Measurements from ENCODE around the gene EFNA4. TPM values are rescaled to one million over a fixed set of nuclear protein-coding genes. Genes with fewer than 3 reads are reported as not detected.

The EFNA4 gene
- total and polyA plus RNA-seq, 3 experiments from 2014 or later = 3.0 to 3.7 (median 3.4) TPM

DNA sequence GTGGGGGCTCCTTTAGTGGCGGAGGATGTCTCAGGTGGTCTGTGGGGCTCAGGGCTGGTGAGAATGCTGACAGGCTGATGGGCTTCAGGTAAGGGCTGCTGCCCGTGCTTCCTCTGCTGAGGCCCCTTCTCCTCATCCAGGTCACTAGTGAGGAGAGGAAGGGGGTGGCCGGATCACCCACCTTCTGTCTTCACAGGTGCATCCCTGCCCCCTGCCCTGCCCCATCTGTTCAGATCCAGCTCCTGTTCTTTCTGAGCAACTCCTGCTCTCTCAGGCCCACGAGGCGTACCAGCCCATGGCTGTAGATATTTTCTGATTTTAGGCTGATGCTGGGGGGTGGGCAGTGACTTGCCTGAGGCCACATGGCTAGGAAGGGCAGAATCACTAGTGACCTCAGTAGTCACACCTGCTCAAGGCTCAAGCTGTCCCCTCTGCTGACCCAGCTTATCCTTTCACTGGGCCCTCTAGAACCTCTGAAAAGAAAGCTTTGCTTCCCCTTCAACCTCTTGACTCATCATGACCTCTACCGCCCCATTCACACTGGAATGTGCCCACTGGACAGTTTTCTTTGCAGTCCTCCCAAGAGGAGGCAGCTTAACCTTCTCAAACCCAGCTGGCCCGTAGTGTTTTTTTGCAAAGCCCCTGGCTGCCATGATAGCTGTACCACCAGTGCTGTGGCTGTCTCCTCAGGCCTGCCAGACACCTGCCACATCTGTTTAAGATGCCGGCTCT, 44.8 kb upstream of the EFNA4 start:
- Mint-ChIP-seq H3K27ac (peak overlapping the region in 4 of 8 donors; percentile 32 to 76 (median 64)), H3K36me3 (peaks cover 0 to 13% (median 0%) of the 10 kb centered on the region in 3 donors), H3K4me1 (peaks cover 30 to 38% (median 37%) of the 10 kb centered on the region in 3 donors), H3K9me3 (no peaks in the 10 kb centered on the region), H3K27me3 (no peaks in the 10 kb centered on the region), H3K4me3 (peak overlapping the region in 1 of 7 donors; percentile 41)
- DNase-seq = no peak
- H3K4me1 ChIP-seq (ENCODE audit: insufficient read depth, low read length) = peaks cover 49% of the 10 kb centered on the region
- no peak overlapping the region for H3K27ac ChIP-seq (ENCODE audit: low read depth, low read length)
- POLR2A ChIA-PET = no interaction called here
- CTCF ChIA-PET = interaction anchor here (1.0 to 16.7 kb wide), 11 partner anchors 20 to 79 kb away, joined by 3 to 207 read pairs (median 22); partner anchors contain the start of genes ADAM15, CKS1B, EFNA4 and FLAD1
- H3K36me3 ChIP-seq (ENCODE audit: insufficient read depth, low read length) = peaks cover 12% of the 10 kb centered on the region
- no peaks in the 10 kb centered on the region for H3K27me3 ChIP-seq (ENCODE audit: insufficient read depth, low read length, poor library complexity, severe bottlenecking)
- H3K4me3 ChIP-seq (ENCODE audit: low read length) = no peak overlapping the region
- no peaks in the 10 kb centered on the region for H3K9me3 ChIP-seq (ENCODE audit: low read length)

DNA sequence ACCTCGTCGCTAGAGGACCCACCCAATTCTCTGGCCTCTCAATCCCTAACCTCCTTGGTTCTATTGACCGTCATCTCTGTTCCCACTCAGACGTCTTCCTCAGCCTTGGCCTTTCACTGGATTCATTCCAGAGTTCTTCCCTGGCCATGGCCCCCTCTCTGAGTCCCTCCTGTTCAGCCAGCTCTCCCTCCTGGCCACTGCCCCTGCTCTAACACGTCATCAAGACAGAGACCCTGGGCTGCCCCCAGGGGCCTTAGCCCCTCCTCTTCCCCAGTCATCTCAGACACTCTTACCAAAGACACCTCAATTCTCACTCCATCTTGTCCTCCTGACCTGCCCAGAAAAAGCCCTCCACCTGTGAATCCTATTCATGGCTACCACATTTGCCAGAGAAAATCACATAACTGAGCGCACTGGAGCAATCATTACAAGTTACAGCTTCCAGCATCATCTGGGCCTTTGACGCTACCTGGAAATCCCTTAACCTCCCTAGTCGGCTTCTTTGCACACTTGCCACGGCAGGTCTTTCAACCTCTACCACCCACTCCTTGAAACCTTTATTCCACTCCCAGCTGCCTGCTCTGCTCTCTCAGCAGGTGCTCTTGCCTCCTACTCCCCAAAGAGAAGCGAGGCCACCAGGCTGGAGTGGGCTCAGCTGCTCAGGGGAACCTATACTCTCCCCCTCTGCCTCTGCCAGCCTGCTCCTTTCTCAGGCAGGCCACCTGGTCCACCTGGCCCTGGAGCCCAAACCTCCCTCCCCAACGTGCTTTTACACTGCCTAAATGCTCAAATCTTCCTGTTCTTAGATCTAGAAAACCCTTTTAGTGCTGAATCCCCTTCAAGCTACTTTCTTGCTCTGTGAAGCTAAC, 43.9 kb upstream of the EFNA4 start:
- peaks cover 22 to 30% (median 30%) of the 10 kb centered on the region in 3 donors for H3K4me1 Mint-ChIP-seq
- peaks cover 6% of the 10 kb centered on the region for H3K36me3 ChIP-seq (ENCODE audit: insufficient read depth, low read length)
- H3K27me3 ChIP-seq (ENCODE audit: insufficient read depth, low read length, poor library complexity, severe bottlenecking) = no peaks in the 10 kb centered on the region
- peak overlapping the region in 3 of 7 donors; percentile 5 to 41 (median 13) for H3K4me3 Mint-ChIP-seq
- no peak for DNase-seq
- H3K27ac Mint-ChIP-seq = peak overlapping the region in 7 of 8 donors; percentile 47 to 82 (median 64)
- peaks cover 40% of the 10 kb centered on the region for H3K4me1 ChIP-seq (ENCODE audit: insufficient read depth, low read length)
- no peaks in the 10 kb centered on the region for H3K9me3 ChIP-seq (ENCODE audit: low read length)
- ChIA-PET CTCF (interaction anchor here (1.0 to 16.7 kb wide), 7 partner anchors 10 to 66 kb away, joined by 3 to 207 read pairs (median 42); partner anchors contain the start of genes ADAM15, CKS1B, EFNA4 and LENEP), POLR2A (no interaction called here)
- no peak overlapping the region for H3K27ac ChIP-seq (ENCODE audit: low read depth, low read length)
- H3K4me3 ChIP-seq (ENCODE audit: low read length) = no peak overlapping the region
- H3K36me3 Mint-ChIP-seq = peaks cover 0 to 8% (median 0%) of the 10 kb centered on the region in 3 donors
- H3K9me3 Mint-ChIP-seq = no peaks in the 10 kb centered on the region
- no peaks in the 10 kb centered on the region for H3K27me3 Mint-ChIP-seq

DNA sequence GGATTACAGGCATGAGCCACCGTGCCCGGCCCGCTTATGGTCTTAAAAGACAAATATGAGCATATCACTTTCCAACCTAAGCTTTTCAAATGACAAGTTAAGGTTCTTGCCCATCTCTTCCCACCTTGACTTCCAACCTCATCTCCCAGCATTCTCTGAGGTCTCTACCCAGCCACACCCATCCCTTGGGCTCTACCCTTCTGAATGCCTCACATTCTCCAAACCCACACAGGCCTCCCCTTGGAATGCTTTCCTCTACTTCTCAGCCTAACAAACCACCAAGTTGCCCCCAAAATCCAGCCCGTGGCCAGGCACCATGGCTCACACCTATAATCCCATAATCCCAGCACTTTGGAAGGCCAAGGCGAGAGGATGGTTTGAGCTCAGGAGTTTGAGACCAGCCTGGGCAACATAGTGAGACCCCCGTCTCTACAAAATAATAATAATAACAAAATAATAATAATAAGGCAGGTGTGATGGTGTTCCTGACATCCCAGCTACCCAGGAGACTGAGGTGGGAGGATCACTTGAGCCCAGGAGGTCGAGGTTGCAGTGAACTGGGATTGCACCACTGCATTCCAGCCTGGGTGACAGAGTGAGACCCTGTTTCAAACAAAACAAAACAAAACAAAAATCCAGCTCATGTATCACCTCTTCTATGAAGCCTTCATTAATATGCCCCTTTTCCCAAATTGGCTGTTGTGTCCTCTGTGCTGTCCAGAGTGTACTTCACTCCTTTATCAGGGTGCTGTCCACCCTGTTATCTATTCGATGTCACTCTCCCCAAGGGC, 41.2 kb upstream of the EFNA4 start:
- Mint-ChIP-seq H3K27ac (peak overlapping the region in 3 of 8 donors; percentile 38 to 77 (median 74)), H3K27me3 (no peaks in the 10 kb centered on the region), H3K4me1 (peaks cover 11 to 14% (median 12%) of the 10 kb centered on the region in 3 donors), H3K36me3 (no peaks in the 10 kb centered on the region), H3K4me3 (no peak overlapping the region), H3K9me3 (no peaks in the 10 kb centered on the region)
- ChIA-PET POLR2A (interaction anchor here (0.5 kb wide), 1 partner anchor 723 kb away, joined by 3 read pairs; no protein-coding TSS in a partner anchor), CTCF (interaction anchor here (0.8 to 16.7 kb wide), 5 partner anchors 14 to 63 kb away, joined by 3 to 207 read pairs (median 3); partner anchors contain the start of genes ADAM15, LENEP, PYGO2 and ZBTB7B)
- H3K36me3 ChIP-seq (ENCODE audit: insufficient read depth, low read length) = no peaks in the 10 kb centered on the region
- peaks cover 13% of the 10 kb centered on the region for H3K4me1 ChIP-seq (ENCODE audit: insufficient read depth, low read length)
- H3K27me3 ChIP-seq (ENCODE audit: insufficient read depth, low read length, poor library complexity, severe bottlenecking) = no peaks in the 10 kb centered on the region
- H3K9me3 ChIP-seq (ENCODE audit: low read length) = no peaks in the 10 kb centered on the region
- H3K4me3 ChIP-seq (ENCODE audit: low read length) = no peak overlapping the region
- H3K27ac ChIP-seq (ENCODE audit: low read depth, low read length) = no peak overlapping the region
- no peak for DNase-seq

DNA sequence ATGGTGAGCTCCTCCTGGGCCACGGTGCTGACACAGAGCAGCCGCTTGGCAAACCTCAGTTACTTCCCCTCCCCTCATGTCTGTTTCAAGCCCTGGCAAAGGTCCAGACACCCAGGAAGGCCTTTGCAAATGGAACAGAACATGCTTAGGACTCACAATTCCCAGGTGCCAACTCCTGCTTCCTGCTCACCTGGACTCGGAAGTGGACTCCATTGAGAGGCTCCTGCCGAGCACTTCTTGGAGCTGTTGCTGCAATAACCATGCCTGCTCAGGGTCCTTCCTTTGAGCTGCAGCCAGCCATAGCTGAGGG, 40.7 kb upstream of the EFNA4 start:
- Mint-ChIP-seq H3K4me3 (no peak overlapping the region), H3K27ac (no peak overlapping the region), H3K27me3 (no peaks in the 10 kb centered on the region), H3K36me3 (no peaks in the 10 kb centered on the region), H3K4me1 (peaks cover 6 to 10% (median 7%) of the 10 kb centered on the region in 3 donors), H3K9me3 (no peaks in the 10 kb centered on the region)
- Histone ChIP-seq H3K4me3 (ENCODE audit: low read length) (no peak overlapping the region), H3K27ac (ENCODE audit: low read depth, low read length) (no peak overlapping the region), H3K4me1 (ENCODE audit: insufficient read depth, low read length) (peaks cover 10% of the 10 kb centered on the region), H3K9me3 (ENCODE audit: low read length) (no peaks in the 10 kb centered on the region), H3K27me3 (ENCODE audit: insufficient read depth, low read length, poor library complexity, severe bottlenecking) (no peaks in the 10 kb centered on the region), H3K36me3 (ENCODE audit: insufficient read depth, low read length) (no peaks in the 10 kb centered on the region)
- DNase-seq = no peak
- CTCF ChIA-PET = interaction anchor here (0.9 to 16.7 kb wide), 4 partner anchors 15 to 62 kb away, joined by 3 to 207 read pairs (median 3); partner anchors contain the start of genes ADAM15, LENEP, PYGO2 and ZBTB7B
- POLR2A ChIA-PET = interaction anchor here (0.5 kb wide), 1 partner anchor 722 kb away, joined by 3 read pairs; no protein-coding TSS in a partner anchor

DNA sequence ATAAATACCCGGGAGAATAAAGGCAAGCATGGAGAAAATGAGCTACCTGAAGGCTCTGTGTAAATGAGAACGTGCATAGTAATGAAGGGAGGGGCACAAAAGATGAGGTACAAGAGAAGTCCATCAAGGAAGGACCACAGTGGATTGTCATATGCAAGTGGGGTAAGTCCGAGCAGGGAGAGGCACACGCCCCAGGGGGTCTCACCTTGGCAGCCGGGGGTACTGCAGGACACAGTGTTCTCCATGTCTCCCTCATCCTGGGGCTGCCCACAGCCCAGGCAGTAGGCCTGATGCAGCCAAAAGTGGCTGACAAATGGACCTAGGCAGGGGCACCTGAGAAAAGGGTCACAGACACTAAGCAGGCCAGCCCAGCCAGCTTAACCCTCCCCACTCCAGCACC, 39.9 kb upstream of the EFNA4 start:
- Histone ChIP-seq H3K4me1 (ENCODE audit: insufficient read depth, low read length) (peaks cover 2% of the 10 kb centered on the region), H3K27me3 (ENCODE audit: insufficient read depth, low read length, poor library complexity, severe bottlenecking) (no peaks in the 10 kb centered on the region), H3K4me3 (ENCODE audit: low read length) (no peak overlapping the region), H3K27ac (ENCODE audit: low read depth, low read length) (no peak overlapping the region), H3K9me3 (ENCODE audit: low read length) (no peaks in the 10 kb centered on the region), H3K36me3 (ENCODE audit: insufficient read depth, low read length) (no peaks in the 10 kb centered on the region)
- ChIA-PET CTCF (interaction anchor here (0.9 kb wide), 1 partner anchor 63 kb away, joined by 3 read pairs; the partner anchor contains the start of gene PYGO2), POLR2A (no interaction called here)
- H3K36me3 Mint-ChIP-seq = no peaks in the 10 kb centered on the region
- H3K27ac Mint-ChIP-seq = no peak overlapping the region
- H3K4me3 Mint-ChIP-seq = no peak overlapping the region
- DNase-seq = no peak
- no peaks in the 10 kb centered on the region for H3K9me3 Mint-ChIP-seq
- peaks cover 4 to 6% (median 5%) of the 10 kb centered on the region in 3 donors for H3K4me1 Mint-ChIP-seq
- H3K27me3 Mint-ChIP-seq = no peaks in the 10 kb centered on the region

DNA sequence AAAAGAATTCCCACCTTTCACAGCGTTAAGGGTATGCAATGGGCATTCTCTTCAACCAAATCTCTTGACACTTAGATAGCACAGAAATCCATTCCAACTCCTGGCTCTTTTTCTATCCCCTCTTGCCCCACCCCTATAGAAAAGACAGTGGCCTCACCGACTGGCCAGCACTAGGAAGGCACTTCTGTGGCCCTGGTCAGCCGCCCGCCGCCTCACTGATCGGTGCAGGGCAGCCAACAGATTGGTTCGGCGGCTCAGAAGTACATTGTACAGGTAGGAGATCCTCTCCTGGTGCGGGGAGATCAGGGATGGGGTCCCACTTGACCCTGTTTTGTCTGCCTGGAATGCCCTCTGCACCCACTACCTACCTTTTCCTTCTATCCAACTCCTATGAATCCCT, 39.2 kb upstream of the EFNA4 start:
- H3K27me3 ChIP-seq (ENCODE audit: insufficient read depth, low read length, poor library complexity, severe bottlenecking) = no peaks in the 10 kb centered on the region
- H3K9me3 ChIP-seq (ENCODE audit: low read length) = no peaks in the 10 kb centered on the region
- H3K36me3 ChIP-seq (ENCODE audit: insufficient read depth, low read length) = no peaks in the 10 kb centered on the region
- Mint-ChIP-seq H3K9me3 (no peaks in the 10 kb centered on the region), H3K36me3 (no peaks in the 10 kb centered on the region), H3K27ac (no peak overlapping the region), H3K4me3 (no peak overlapping the region), H3K4me1 (peaks cover under 1 to 5% (median 3%) of the 10 kb centered on the region in 3 donors), H3K27me3 (peaks cover 3 to 6% of the 10 kb centered on the region in 2 donors)
- DNase-seq = no peak
- CTCF ChIA-PET = interaction anchor here (0.7 to 1.6 kb wide), 3 partner anchors 20 to 37 kb away, joined by 3 to 4 read pairs (median 4); partner anchors contain the start of gene ADAM15
- POLR2A ChIA-PET = no interaction called here
- H3K4me1 ChIP-seq (ENCODE audit: insufficient read depth, low read length) = no peaks in the 10 kb centered on the region
- H3K4me3 ChIP-seq (ENCODE audit: low read length) = no peak overlapping the region
- H3K27ac ChIP-seq (ENCODE audit: low read depth, low read length) = no peak overlapping the region

DNA sequence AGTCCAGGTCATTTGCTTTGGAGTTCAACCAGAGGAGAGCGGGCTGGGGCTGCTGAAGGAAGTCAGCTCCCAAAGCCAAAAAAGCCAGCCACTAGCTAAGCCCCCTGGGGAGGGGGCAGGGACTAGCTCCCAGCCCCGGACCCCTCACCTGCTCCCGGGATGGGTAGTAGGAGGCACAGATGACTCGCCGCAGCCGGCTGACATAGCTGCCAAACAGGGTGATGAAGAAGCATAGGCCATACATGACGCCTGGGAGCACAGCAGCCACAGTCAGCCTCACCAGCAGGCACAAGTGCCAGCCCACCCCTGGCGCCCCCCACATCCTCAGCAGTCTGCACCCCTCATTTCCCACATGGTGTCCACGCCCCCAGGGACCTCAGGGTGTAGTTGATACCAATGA, 37.4 kb upstream of the EFNA4 start:
- Mint-ChIP-seq H3K9me3 (no peaks in the 10 kb centered on the region), H3K27ac (no peak overlapping the region), H3K27me3 (peaks cover 6 to 7% of the 10 kb centered on the region in 2 donors), H3K4me1 (peaks cover 0 to 2% (median 0%) of the 10 kb centered on the region in 3 donors), H3K36me3 (no peaks in the 10 kb centered on the region), H3K4me3 (no peak overlapping the region)
- H3K4me3 ChIP-seq (ENCODE audit: low read length) = no peak overlapping the region
- ChIA-PET CTCF (interaction anchor here (1.6 kb wide), 2 partner anchors 9 to 25 kb away, joined by 4 to 7 read pairs; partner anchors contain the start of gene ADAM15), POLR2A (no interaction called here)
- H3K4me1 ChIP-seq (ENCODE audit: insufficient read depth, low read length) = no peaks in the 10 kb centered on the region
- H3K27me3 ChIP-seq (ENCODE audit: insufficient read depth, low read length, poor library complexity, severe bottlenecking) = no peaks in the 10 kb centered on the region
- no peak overlapping the region for H3K27ac ChIP-seq (ENCODE audit: low read depth, low read length)
- H3K36me3 ChIP-seq (ENCODE audit: insufficient read depth, low read length) = no peaks in the 10 kb centered on the region
- no peak for DNase-seq
- H3K9me3 ChIP-seq (ENCODE audit: low read length) = no peaks in the 10 kb centered on the region

All from CD8-positive, alpha-beta memory T cell (primary cell).